Prostate gland (tissue), 2 donors: Measurements from ENCODE around the gene GALC.

Experiments
- CTCF ChIP-seq, 4 experiments: fragments of 200-600 bp in 2 of 4; fragments of 450-650 bp in 2 of 4; sonication (generic) in 2 of 4; IDR thresholded peaks; 1 replicate in 3 of 4; 2 replicates in 1 of 4; pipeline ENCODE4 v1.5.1; 2016 to 2019; ENCODE audit warnings: antibody characterized with exemption in 4 of 4, mild to moderate bottlenecking in 2 of 4, moderate library complexity in 2 of 4
- POLR2A ChIP-seq: fragments of 450-650 bp; IDR thresholded peaks from one replicate; pipeline ENCODE4 v1.6.1; 2016; ENCODE audit warnings: antibody characterized with exemption, mild to moderate bottlenecking
- POLR2AphosphoS5 ChIP-seq: sonication (generic); formaldehyde crosslinking; IDR thresholded peaks from one replicate; pipeline ENCODE4 v1.6.1; 2017; ENCODE audit warnings: antibody characterized with exemption

GRCh38 chr14:87944987-87945604, 47.9 kb downstream of the GALC start:
- peak; percentile 32 to 72 (median 60) for TF ChIP-seq CTCF (IDR thresholded peaks at IDR 0.05)
- no peak for TF ChIP-seq POLR2AphosphoS5
- TF ChIP-seq POLR2A: no peak
